GM18861 (cell line): ENCODE results near the gene CD300C.
"Not testable (repeated sequence)": the region's sequence is repeated elsewhere in the genome, so short reads cannot be mapped to it uniquely, and the experiment has no call there.

Experiments
- ATAC-seq: cut with Tn5 transposase; IDR thresholded peaks from one replicate; pipeline ENCODE4 v1.9.1; 2021; ENCODE audit not compliant: unreplicated experiment

The CD300C gene

GRCh38 chr17:74563358-74563757 lies 17.4 kb upstream of the CD300C start:
- ATAC-seq: no peak

GRCh38 chr17:74561586-74561985 lies 15.7 kb upstream of the CD300C start:
- no peak for ATAC-seq

GRCh38 chr17:74558882-74559519 lies 13.1 kb upstream of the CD300C start:
- no peak for ATAC-seq

- ATAC-seq: not testable (repeated sequence)
These were observed 12.5 kb upstream of the CD300C start for GRCh38 chr17:74558402-74558801.

GRCh38 chr17:74555427-74555940 lies 9.6 kb upstream of the CD300C start:
- no peak for ATAC-seq

GRCh38 chr17:74554909-74555308 lies 9.0 kb upstream of the CD300C start:
- ATAC-seq: no peak

GRCh38 chr17:74552037-74552436 lies 6.1 kb upstream of the CD300C start:
- ATAC-seq: no peak

- ATAC-seq: no peak
These were observed 4.7 kb upstream of the CD300C start for GRCh38 chr17:74550602-74551001.

- ATAC-seq: no peak
These were observed 3.4 kb upstream of the CD300C start for GRCh38 chr17:74549343-74549742.

- no peak for ATAC-seq
These were observed 1.8 kb upstream of the CD300C start for GRCh38 chr17:74547736-74548135.

- ATAC-seq: no peak
These were observed 1.3 kb upstream of the CD300C start for GRCh38 chr17:74547264-74547663.

GRCh38 chr17:74546586-74546985 lies 671 bp upstream of the CD300C start:
- ATAC-seq: no peak

- ATAC-seq: no peak
These were observed 698 bp downstream of the CD300C start for GRCh38 chr17:74544991-74545842.

- no peak for ATAC-seq
These were observed 1.8 kb downstream of the CD300C start for GRCh38 chr17:74543891-74544760.

- ATAC-seq: no peak
These were observed 2.5 kb downstream of the CD300C start for GRCh38 chr17:74543406-74543805.

GRCh38 chr17:74542727-74543383 lies 3.1 kb downstream of the CD300C start:
- ATAC-seq: no peak

- ATAC-seq: no peak
These were observed 3.7 kb downstream of the CD300C start for GRCh38 chr17:74542166-74542565.

- ATAC-seq: no peak
These were observed 4.5 kb downstream of the CD300C start for GRCh38 chr17:74541176-74542111.

- ATAC-seq: no peak
These were observed 6.6 kb downstream of the CD300C start for GRCh38 chr17:74539281-74539820.
